ENCODE measurements around the gene TRPV6. TPM values are rescaled to one million over a fixed set of nuclear protein-coding genes. Genes with fewer than 3 reads are reported as not detected.

The TRPV6 gene
- total and polyA plus RNA-seq, 2 of the 4 experiments (the other 2 are of a cell fraction), result 0.03 TPM; not detected in 1

GRCh38 chr7:142908290-142908689 lies 22.7 kb upstream of the TRPV6 start:
- Histone ChIP-seq H3K4ac (ENCODE audit: low read depth, low read length) (no peak overlapping the region), H3K56ac (ENCODE audit: extremely low read depth, insufficient read depth, low read length) (no peak overlapping the region), H2BK20ac (ENCODE audit: low read depth, low read length) (no peak overlapping the region), H3K27me3 (ENCODE audit: control insufficient read depth, insufficient read depth, low read length) (no peaks in the 10 kb centered on the region), H3K4me2 (ENCODE audit: low read depth, low read length) (no peak overlapping the region), H2BK120ac (ENCODE audit: low read depth, low read length) (no peak overlapping the region), H2BK5ac (ENCODE audit: low read depth, low read length, poor library complexity, severe bottlenecking) (no peak overlapping the region), H2AK5ac (ENCODE audit: low read depth, low read length) (no peak overlapping the region), H4K91ac (ENCODE audit: insufficient read depth, low read depth, low read length) (no peak overlapping the region), H3K36me3 (ENCODE audit: control insufficient read depth, insufficient read depth, low read length) (no peaks in the 10 kb centered on the region), H3K4me3 (ENCODE audit: insufficient read depth, low read depth, low read length) (no peak overlapping the region), H3K18ac (ENCODE audit: low read depth, low read length) (no peak overlapping the region), H3K9ac (ENCODE audit: low read depth, low read length) (no peak overlapping the region), H3K14ac (replicated peaks; ENCODE audit: low read depth, low read length) (no peak overlapping the region), H3K23ac (ENCODE audit: low read depth, low read length) (no peak overlapping the region), H3K4me1 (ENCODE audit: control insufficient read depth, insufficient read depth, low read length) (no peaks in the 10 kb centered on the region), H4K20me1 (ENCODE audit: insufficient read depth, low read length) (no peaks in the 10 kb centered on the region), H3K9me3 (ENCODE audit: control insufficient read depth, insufficient read depth, low read length) (peaks cover 6% of the 10 kb centered on the region), H4K5ac (ENCODE audit: low read depth, low read length) (no peak overlapping the region), H2BK15ac (ENCODE audit: low read depth, low read length) (no peak overlapping the region), H2AFZ (replicated peaks; ENCODE audit: low read length, poor library complexity) (no peak overlapping the region), H3K27ac (ENCODE audit: insufficient read depth, low read length) (no peak overlapping the region), H2AK9ac (replicated peaks; ENCODE audit: low read depth, low read length, poor library complexity) (no peak overlapping the region), H4K8ac (ENCODE audit: low read depth in 2 of 2, low read length in 2 of 2) (no peak overlapping the region), H3K9me1 (ENCODE audit: insufficient read depth, low read length) (no peaks in the 10 kb centered on the region), H3K79me1 (ENCODE audit: low read depth in 1 of 2, low read length in 2 of 2) (no peaks in the 10 kb centered on the region)
- POLR2A ChIA-PET (ENCODE audit: unreplicated experiment), result no interaction called here
- dilution Hi-C loops (cut with HindIII; ENCODE audit: low sequenced_read_pairs, unreplicated experiment) (no loop called here), in situ Hi-C loops (cut with MboI; ENCODE audit: low sequenced_read_pairs) (no loop called here), intact Hi-C loops (cut with micrococcal nuclease) (no loop called here)
- CTCF ChIA-PET, result no interaction called here
- 68% methylated on average over 6 of the region's 11 CpGs; no CpG with 5 or more reads in 1 of the 2 experiments for WGBS, 2 experiments (ENCODE audit: extremely low coverage in 2 of 2, insufficient read length in 1 of 2)
- no peak for ATAC-seq (ENCODE audit: low read depth)
- no peak for DNase-seq
- no peak for TF ChIP-seq RAD21 (IDR thresholded peaks at IDR 0.05; ENCODE audit: low read length)
- no peak for TF ChIP-seq CEBPB (IDR thresholded peaks at IDR 0.05; ENCODE audit: low read depth, low read length)
- TF ChIP-seq, protein P1, sequence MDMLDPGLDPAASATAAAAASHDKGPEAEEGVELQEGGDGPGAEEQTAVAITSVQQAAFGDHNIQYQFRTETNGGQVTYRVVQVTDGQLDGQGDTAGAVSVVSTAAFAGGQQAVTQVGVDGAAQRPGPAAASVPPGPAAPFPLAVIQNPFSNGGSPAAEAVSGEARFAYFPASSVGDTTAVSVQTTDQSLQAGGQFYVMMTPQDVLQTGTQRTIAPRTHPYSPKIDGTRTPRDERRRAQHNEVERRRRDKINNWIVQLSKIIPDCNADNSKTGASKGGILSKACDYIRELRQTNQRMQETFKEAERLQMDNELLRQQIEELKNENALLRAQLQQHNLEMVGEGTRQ (IDR thresholded peaks at IDR 0.05; ENCODE audit: low read depth, low read length), result no peak
- TF ChIP-seq MAFK (IDR thresholded peaks at IDR 0.05; ENCODE audit: low read depth, low read length), result no peak
- TF ChIP-seq ELK1 (IDR thresholded peaks at IDR 0.05; ENCODE audit: borderline replicate concordance, low read depth, low read length), result no peak
- BruUV-seq (replicated peaks), result no TSS peak
